Activated T-cell treated with anti-CD3 and anti-CD28 coated beads, Interleukin-2, amount 50 U/mL, for 24 hours (primary cell): Measurements from ENCODE around the gene TBX5.
A peak's percentile ranks its signal among the peaks of the same experiment; 100 is the strongest.

Source experiments
- DNase-seq: peaks from one replicate; pipeline ENCODE4 v3.0.0-alpha.2; 2020
- H3K27ac Mint-ChIP-seq: 2 replicates; pipeline ENCODE4 v1.8.0; 2020; ENCODE audit warnings: mild to moderate bottlenecking, mixed read lengths
- H3K27me3 Mint-ChIP-seq: 2 replicates; pipeline ENCODE4 v1.8.0; 2020; ENCODE audit warnings: mixed read lengths
- H3K36me3 Mint-ChIP-seq: 2 replicates; pipeline ENCODE4 v1.8.0; 2020; ENCODE audit warnings: low read depth, mixed read lengths
- H3K4me1 Mint-ChIP-seq: 2 replicates; pipeline ENCODE4 v1.8.0; 2020; ENCODE audit warnings: low read depth, mixed read lengths
- H3K4me3 Mint-ChIP-seq: 2 replicates; pipeline ENCODE4 v1.8.0; 2020; ENCODE audit warnings: mild to moderate bottlenecking, moderate library complexity, mixed read lengths
- H3K9me3 Mint-ChIP-seq: 2 replicates; pipeline ENCODE4 v1.8.0; 2020; ENCODE audit warnings: mixed read lengths

Gene TBX5

GRCh38 chr12:114405519-114406271 is at the start of gene TBX5:
TBX5 (minus strand) TSS chr12:114406144; CDS start chr12:114403898, 2,246 bp downstream.
- Mint-ChIP-seq H3K27me3 (peaks cover 99% of the 10 kb centered on the region), H3K27ac (peak within 1 kb of the TSS; percentile 47), H3K4me3 (no peak within 1 kb of the TSS)

DNA sequence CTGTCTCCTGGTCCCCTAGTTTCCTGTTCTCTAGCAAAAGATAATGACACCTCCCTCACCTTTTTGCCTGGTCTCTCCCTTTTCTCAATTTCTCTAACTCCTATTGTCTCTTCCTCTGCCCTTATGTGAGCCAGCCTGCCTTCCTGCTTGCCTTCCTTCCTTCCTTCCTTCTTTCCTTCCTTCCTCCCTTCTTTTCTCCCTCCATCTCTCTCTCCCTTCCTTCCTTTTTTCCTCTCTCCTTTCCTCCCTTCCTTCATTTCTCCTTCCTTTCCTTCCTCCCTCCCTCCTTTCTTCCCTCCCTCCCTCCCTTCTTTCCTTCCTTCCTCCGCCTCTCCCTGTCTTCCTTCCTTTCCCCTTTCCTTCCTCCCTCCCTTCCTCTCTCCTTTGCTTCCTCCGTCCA is 45.7 kb upstream of the TBX5 start:
- Mint-ChIP-seq H3K4me1 (no peaks in the 10 kb centered on the region), H3K9me3 (no peaks in the 10 kb centered on the region)

More at GRCh38 chr12:114405519-114406271, at the start of gene TBX5:
- Mint-ChIP-seq H3K9me3 (no peaks in the 10 kb centered on the region), H3K4me1 (peaks cover 7% of the 10 kb centered on the region), H3K36me3 (no peaks in the 10 kb centered on the region)
- DNase-seq, result no peak

DNA sequence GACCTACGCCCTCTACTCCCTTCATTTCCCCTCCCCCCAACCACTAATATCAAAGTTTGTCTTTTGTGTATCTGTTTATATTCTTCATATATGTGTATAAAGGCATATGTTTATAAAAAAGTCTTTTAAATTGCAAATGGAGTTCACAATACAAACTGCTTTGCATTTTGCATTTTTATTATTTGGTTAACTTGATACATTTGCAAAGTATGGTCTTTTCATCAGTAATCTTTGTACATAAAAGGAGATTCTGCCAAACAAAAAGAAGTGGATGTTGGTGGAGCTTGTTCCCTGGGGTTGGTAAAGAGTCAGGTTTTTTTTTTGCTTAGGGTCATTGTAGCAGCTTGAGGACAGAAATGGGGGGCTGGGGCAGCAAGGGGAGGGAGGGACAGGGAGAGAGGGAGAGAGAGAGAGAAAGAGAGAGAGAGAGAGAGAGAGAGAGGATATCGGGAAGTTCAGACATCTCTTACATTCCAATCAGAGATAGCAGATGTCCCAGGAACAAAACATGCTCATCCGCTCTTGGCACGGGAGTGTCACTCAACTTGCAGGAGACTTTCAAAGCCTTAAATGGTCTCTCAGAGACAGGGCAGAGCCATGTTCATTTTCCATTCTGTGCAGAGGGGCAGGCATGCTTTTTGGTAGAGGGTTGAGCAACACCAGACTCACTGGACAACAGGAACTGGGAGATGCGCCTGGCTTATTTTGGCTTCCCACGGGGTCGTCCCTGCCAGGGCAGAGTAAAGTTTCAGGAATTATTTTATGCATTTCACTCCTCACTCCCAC is 44.8 kb upstream of the TBX5 start:
- Mint-ChIP-seq H3K9me3 (no peaks in the 10 kb centered on the region), H3K4me1 (no peaks in the 10 kb centered on the region), H3K4me3 (no peak overlapping the region)

More for the DNA sequence above, 45.7 kb upstream of the TBX5 start:
- Mint-ChIP-seq H3K27ac (no peak overlapping the region), H3K4me3 (no peak overlapping the region), H3K27me3 (peaks cover 66% of the 10 kb centered on the region), H3K36me3 (no peaks in the 10 kb centered on the region)
- DNase-seq, result no peak

DNA sequence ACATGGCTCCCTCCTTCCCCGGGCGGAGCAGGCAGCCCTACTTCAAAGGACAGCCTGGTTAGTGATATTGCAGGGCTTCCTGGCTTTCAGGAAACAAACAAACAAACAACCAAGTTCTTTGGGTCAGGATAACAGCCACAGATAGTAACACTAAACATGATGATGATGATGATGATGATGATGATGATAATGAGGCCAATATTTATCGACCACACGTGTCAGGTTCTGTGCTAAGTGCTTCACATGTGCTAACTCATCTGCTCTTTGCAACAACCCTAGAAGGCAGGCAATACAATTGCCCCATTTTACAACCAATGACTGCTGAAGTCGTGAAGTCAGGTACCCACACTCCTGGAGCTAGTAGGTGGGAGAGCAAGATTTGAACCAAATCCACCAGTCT is 44.1 kb upstream of the TBX5 start:
- no peaks in the 10 kb centered on the region for H3K4me1 Mint-ChIP-seq
- H3K36me3 Mint-ChIP-seq, result no peaks in the 10 kb centered on the region
- H3K27ac Mint-ChIP-seq, result no peak overlapping the region
- peaks cover 77% of the 10 kb centered on the region for H3K27me3 Mint-ChIP-seq
- DNase-seq, result no peak
- H3K4me3 Mint-ChIP-seq, result no peak overlapping the region
- H3K9me3 Mint-ChIP-seq, result no peaks in the 10 kb centered on the region

More for the DNA sequence above, 44.8 kb upstream of the TBX5 start:
- no peak for DNase-seq
- Mint-ChIP-seq H3K27ac (no peak overlapping the region), H3K36me3 (no peaks in the 10 kb centered on the region), H3K27me3 (peaks cover 72% of the 10 kb centered on the region)

DNA sequence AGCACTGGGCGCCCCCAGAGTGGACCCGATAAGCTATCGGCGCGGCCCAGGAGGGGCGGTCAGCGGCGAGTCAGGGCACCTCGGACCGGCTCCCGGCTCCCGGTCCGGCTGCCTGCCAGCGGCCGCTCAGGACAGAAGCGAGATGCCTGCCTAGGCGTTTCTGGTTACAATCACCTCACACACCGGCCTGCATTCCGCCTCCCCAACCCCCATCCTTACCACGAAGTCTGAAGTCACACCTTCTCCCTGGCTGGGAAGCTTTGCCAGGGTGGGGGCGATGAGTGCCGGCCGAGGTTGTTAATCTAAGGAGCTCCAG is 42.6 kb upstream of the TBX5 start:
- Mint-ChIP-seq H3K9me3 (no peaks in the 10 kb centered on the region), H3K36me3 (no peaks in the 10 kb centered on the region), H3K27ac (no peak overlapping the region), H3K4me1 (peaks cover 1% of the 10 kb centered on the region), H3K4me3 (no peak overlapping the region), H3K27me3 (peaks cover 83% of the 10 kb centered on the region)
- DNase-seq, result no peak

GRCh38 chr12:114447799-114448617 is 42.1 kb upstream of the TBX5 start:
- Mint-ChIP-seq H3K27ac (no peak overlapping the region), H3K4me3 (no peak overlapping the region), H3K36me3 (no peaks in the 10 kb centered on the region)

DNA sequence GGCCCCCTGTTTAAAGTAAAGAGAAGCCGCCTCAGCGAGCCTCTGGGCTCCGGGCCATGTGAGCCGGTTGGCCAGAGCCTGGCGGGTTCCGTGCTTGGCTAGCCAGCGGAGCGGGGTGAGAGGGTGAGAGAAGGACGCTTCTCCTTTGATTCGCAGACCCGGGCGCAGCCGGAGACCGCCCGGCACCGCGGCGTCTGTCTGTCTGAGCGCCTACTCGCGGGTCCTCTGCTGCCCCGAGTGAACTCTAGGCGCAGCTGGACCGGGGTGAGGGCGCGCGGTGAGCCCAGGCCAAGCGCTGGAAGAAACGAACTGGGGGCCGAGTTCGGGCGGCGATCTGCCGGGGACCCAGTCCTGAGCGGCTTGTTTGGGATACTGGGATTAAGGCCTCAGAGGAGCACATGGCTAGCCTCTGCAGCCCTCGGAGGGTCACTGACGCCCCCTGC is 41.4 kb upstream of the TBX5 start:
- H3K27ac Mint-ChIP-seq, result no peak overlapping the region
- H3K27me3 Mint-ChIP-seq, result peaks cover 96% of the 10 kb centered on the region
- no peak for DNase-seq
- no peak overlapping the region for H3K4me3 Mint-ChIP-seq
- peaks cover 1% of the 10 kb centered on the region for H3K4me1 Mint-ChIP-seq
- no peaks in the 10 kb centered on the region for H3K36me3 Mint-ChIP-seq
- H3K9me3 Mint-ChIP-seq, result no peaks in the 10 kb centered on the region

More at GRCh38 chr12:114447799-114448617, 42.1 kb upstream of the TBX5 start:
- no peak for DNase-seq
- no peaks in the 10 kb centered on the region for H3K9me3 Mint-ChIP-seq
- H3K4me1 Mint-ChIP-seq, result peaks cover 1% of the 10 kb centered on the region
- peaks cover 89% of the 10 kb centered on the region for H3K27me3 Mint-ChIP-seq

DNA sequence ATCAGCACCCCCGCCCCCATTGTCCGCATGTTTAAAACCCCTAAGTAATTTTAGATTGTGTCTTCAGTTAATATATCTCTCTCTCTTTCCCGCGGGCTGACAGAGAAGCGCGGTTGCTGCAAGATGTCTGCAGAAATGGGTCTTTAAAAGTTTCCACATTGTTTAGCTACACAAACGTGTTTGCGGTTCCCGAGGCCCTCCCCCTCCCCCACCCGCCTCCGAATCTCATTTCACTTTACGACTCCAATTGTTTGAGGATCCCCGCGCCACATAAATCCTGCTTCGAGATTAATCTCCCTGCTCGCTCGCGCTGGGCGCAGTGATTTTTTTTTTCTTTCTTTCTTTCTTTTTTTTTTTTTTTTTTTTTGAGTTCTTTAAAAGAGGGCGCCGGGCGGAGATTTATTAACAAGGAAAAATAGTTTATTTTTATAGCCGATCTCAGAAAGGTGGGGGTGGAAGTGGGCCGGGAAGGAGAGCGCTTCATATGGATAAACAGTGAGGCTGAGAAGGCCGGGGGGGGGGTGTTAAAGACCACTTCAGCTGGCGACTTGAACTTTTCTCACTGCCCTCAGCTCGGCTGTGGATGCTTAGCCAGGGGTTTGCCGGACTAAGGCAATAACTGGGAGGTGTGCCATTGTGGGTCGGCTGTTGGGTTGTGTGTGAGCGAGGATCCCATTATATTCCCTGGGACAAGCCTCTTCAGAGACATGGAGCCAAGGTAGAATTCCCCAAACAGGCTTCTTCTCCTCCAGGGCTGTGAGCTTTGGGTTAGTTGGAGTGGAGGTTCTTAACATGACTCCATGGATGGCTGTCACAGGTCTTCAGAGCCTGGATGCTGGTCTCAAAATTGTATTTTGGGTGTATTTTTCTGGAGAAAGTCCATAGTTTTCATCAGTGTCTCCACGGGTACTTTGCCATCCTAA is 39.7 kb upstream of the TBX5 start:
- Mint-ChIP-seq H3K36me3 (no peaks in the 10 kb centered on the region), H3K9me3 (no peaks in the 10 kb centered on the region), H3K27ac (no peak overlapping the region), H3K4me1 (peaks cover 1% of the 10 kb centered on the region), H3K27me3 (peaks cover 99% of the 10 kb centered on the region), H3K4me3 (no peak overlapping the region)
- DNase-seq, result no peak

GRCh38 chr12:114444422-114445279 is 38.7 kb upstream of the TBX5 start:
- no peak overlapping the region for H3K4me3 Mint-ChIP-seq
- DNase-seq, result no peak
- no peaks in the 10 kb centered on the region for H3K9me3 Mint-ChIP-seq
- H3K27me3 Mint-ChIP-seq, result peaks cover 100% of the 10 kb centered on the region
- H3K27ac Mint-ChIP-seq, result no peak overlapping the region
- no peaks in the 10 kb centered on the region for H3K36me3 Mint-ChIP-seq
- peaks cover 1% of the 10 kb centered on the region for H3K4me1 Mint-ChIP-seq

- Mint-ChIP-seq H3K4me3 (no peak overlapping the region), H3K36me3 (no peaks in the 10 kb centered on the region), H3K27me3 (peaks cover 99% of the 10 kb centered on the region), H3K9me3 (no peaks in the 10 kb centered on the region), H3K4me1 (peaks cover 1% of the 10 kb centered on the region), H3K27ac (no peak overlapping the region)
- DNase-seq, result no peak
Observed at GRCh38 chr12:114443607-114444421, 37.9 kb upstream of the TBX5 start.

DNA sequence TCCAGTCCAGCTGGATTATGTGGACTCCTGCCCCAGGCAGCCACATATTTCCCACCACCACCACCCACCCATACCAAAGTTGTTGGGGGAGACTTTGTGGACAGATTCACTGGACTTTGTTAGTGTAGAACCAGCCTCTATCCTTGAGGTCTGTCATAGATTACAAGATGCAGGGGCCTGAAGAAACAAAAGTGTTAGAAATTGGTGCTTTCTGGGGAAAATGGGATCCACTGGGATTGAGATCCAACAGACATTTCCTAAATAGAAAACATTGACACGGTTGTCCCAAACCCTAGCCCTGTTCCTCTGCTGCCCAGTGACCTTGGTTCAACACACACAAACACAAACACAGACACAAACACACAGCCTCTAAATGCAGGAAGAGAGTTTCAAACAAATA is 36.6 kb upstream of the TBX5 start:
- Mint-ChIP-seq H3K4me1 (peaks cover 1% of the 10 kb centered on the region), H3K4me3 (no peak overlapping the region), H3K9me3 (no peaks in the 10 kb centered on the region), H3K36me3 (no peaks in the 10 kb centered on the region), H3K27ac (no peak overlapping the region), H3K27me3 (peaks cover 99% of the 10 kb centered on the region)
- no peak for DNase-seq

GRCh38 chr12:114441545-114441944 is 35.6 kb upstream of the TBX5 start:
- peaks cover 2% of the 10 kb centered on the region for H3K9me3 Mint-ChIP-seq
- H3K4me1 Mint-ChIP-seq, result peaks cover 1% of the 10 kb centered on the region
- H3K27ac Mint-ChIP-seq, result no peak overlapping the region

More at GRCh38 chr12:114441545-114441944, 35.6 kb upstream of the TBX5 start:
- Mint-ChIP-seq H3K27me3 (peaks cover 96% of the 10 kb centered on the region), H3K4me3 (no peak overlapping the region), H3K36me3 (no peaks in the 10 kb centered on the region)
- DNase-seq, result no peak
